Measurements from ENCODE around the gene CAMK1D.

GRCh38 chr10:12667052-12667451, 317.7 kb downstream of the CAMK1D start:
- no peak for TF ChIP-seq POLR2AphosphoS5 (IDR thresholded peaks at IDR 0.05)
- no peak for TF ChIP-seq EP300 (IDR thresholded peaks at IDR 0.05; ENCODE audit: low read depth)
- no peak for TF ChIP-seq POLR2A (IDR thresholded peaks at IDR 0.05)
